PC-3 (cell line): Measurements from ENCODE around the gene GFPT2.

ENCODE experiments used
- CTCF ChIP-seq: fragments of 300-600 bp; sonication (generic); conservative IDR thresholded peaks from 2 replicates; pipeline ENCODE4 v1.5.1; 2017; ENCODE audit warnings: antibody characterized with exemption, low read depth, mild to moderate bottlenecking, low read length
- EZH2 ChIP-seq: fragments of 300-600 bp; sonication (generic); IDR thresholded peaks from one replicate; pipeline ENCODE4 v1.6.1; 2017; ENCODE audit warnings: antibody characterized with exemption, mild to moderate bottlenecking, low read length; ENCODE audit not compliant: unreplicated experiment

- no peak for TF ChIP-seq CTCF
- no peak for TF ChIP-seq EZH2
These were observed 8.5 kb downstream of the GFPT2 start for GRCh38 chr5:180344696-180344999.
